KBM-7 (cell line): ENCODE measurements around the gene RARA.

Experiments used
- DNase-seq: peaks from one replicate; pipeline ENCODE4 v3.0.0-alpha.2; 2015
- in situ Hi-C: fragments of 300-500 bp; cut with MboI; formaldehyde crosslinking; loops from 2 replicates; pipeline ENCODE4 v1.14.3; 2020; ENCODE audit warnings: low sequenced_read_pairs, low pct_unique_long_range_greater_than_20kb, mixed read lengths

The RARA gene

GRCh38 chr17:40325156-40326013, 16.4 kb downstream of the RARA start:
- DNase-seq = no peak
- in situ Hi-C loops = no loop called here

DNA sequence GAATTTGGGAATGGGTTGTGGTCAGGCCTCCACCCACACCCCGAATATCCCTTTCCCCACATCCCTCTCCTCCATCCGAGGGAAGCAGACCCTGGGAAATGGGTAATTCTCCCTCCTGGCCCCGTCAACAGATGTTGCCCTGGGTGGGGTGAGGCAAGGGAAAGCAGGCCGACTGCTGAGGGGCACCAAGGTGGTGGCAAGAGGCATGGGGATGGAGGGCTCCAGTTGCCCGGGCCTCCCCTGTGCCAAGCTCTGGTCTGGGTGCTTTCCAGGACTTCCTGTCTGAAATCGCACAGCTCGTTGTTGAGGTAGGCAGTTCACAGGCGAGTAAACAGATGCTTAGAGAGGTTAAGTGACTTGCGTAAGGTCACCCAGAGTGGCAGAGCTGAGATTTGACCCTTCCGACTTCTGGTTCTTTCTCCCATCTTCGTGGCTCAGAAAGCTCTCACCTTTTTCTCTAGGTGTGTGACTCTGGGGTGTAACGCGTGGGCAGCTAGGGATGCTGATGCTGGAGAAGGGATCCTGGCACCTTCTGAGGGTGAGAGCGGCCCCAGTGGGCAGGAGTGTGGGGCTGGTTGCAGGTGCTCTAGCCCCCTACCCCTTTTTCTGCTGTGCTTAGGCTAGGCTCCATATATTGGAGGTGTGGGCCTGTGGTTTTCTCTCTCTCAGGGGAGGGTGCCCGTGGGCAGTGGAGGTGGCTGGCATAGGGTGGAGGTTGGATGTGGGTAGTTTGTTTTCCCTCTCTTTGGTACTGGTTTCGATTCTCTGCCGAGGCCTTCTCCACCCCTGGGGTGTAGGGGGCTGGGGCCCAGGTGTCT, 17.2 kb downstream of the RARA start:
- in situ Hi-C loops = no loop called here
- no peak for DNase-seq

DNA sequence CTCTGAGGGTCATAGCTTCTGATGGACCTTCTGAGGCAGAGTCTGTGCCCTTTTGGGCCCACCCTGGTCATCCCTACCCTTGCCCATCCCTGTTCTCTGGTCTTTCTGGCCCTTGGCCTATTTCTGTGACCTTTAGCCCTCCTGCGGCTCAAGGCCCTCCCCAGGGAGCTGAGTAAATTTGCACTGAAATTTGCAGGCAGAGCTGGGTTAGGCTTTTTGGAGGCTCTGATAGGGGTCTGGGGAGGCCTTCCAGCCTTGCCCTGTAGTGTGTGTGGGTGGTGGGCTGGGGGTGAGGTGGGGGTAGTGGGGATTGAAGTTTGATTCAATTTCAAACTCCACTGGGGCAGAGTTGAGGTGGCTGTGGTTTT, 17.8 kb downstream of the RARA start:
- no peak for DNase-seq
- in situ Hi-C loops = no loop called here

GRCh38 chr17:40327244-40327729, 18.3 kb downstream of the RARA start:
- in situ Hi-C loops = no loop called here
- DNase-seq = no peak

DNA sequence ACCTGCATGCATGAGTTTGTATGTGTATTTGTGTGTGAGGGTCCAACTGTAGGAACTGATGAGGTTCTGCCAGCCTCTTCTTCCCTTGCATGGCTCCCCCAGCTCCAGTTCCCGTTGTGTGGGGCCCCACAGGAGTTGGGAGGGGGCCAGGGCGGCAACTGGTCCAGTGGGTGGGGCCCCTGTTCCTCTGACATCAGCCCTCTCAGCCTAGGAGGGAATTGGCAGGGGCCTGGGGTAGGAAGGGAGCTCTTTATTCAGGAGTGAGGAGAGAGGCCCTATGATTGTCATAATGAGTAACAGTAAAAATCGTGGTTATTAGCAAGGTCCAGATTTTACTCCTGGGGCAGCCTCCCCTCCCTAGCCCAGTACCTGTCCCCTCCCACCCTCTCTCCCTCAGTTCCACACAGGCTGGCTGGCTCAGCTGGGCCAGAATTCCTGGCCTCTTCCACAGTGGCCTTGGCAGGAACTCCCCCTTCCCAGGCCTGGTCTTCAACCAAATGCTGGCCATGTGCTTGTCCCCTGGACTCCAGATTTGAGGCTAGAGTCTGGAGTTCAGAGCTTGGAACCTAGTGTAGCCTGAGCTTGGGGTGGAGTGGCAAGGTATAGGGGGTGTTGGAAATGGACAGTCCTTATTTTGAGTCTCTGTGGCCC, 18.9 kb downstream of the RARA start:
- DNase-seq = no peak
- in situ Hi-C loops = no loop called here

DNA sequence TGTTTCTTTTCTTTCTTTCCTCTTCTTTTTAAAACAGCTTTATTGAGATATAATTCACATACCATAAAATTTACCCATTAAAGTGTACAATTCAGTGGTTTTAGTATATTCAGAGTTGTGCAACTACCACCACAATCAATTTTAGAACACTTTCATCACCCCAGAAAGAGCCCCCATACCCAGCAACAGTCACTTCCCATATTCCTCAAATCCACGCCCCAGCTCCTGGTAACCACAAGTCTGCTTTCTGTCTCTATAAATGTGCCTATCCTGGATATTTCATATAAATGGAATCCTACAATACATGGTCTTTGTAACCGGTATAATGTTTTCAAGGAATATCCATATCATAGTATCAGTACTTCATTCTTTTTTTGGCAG, 19.4 kb downstream of the RARA start:
- in situ Hi-C loops = no loop called here
- DNase-seq = no peak

GRCh38 chr17:40329839-40330794, 21.1 kb downstream of the RARA start:
- in situ Hi-C loops = no loop called here
- peak; percentile 85 for DNase-seq

DNA sequence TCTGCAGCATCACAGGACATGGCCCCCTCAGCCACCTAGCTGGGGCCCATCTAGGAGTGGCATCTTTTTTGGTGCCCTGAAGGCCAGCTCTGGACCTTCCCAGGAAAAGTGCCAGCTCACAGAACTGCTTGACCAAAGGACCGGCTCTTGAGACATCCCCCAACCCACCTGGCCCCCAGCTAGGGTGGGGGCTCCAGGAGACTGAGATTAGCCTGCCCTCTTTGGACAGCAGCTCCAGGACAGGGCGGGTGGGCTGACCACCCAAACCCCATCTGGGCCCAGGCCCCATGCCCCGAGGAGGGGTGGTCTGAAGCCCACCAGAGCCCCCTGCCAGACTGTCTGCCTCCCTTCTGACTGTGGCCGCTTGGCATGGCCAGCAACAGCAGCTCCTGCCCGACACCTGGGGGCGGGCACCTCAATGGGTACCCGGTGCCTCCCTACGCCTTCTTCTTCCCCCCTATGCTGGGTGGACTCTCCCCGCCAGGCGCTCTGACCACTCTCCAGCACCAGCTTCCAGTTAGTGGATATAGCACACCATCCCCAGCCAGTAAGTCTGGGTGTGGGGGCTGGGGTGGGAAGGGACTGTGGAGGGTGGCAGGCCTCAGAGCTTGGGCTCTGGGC, 22.0 kb downstream of the RARA start:
- DNase-seq = no peak
- in situ Hi-C loops = no loop called here

GRCh38 chr17:40331743-40332641, 23.0 kb downstream of the RARA start:
- no peak for DNase-seq
- in situ Hi-C loops = no loop called here

DNA sequence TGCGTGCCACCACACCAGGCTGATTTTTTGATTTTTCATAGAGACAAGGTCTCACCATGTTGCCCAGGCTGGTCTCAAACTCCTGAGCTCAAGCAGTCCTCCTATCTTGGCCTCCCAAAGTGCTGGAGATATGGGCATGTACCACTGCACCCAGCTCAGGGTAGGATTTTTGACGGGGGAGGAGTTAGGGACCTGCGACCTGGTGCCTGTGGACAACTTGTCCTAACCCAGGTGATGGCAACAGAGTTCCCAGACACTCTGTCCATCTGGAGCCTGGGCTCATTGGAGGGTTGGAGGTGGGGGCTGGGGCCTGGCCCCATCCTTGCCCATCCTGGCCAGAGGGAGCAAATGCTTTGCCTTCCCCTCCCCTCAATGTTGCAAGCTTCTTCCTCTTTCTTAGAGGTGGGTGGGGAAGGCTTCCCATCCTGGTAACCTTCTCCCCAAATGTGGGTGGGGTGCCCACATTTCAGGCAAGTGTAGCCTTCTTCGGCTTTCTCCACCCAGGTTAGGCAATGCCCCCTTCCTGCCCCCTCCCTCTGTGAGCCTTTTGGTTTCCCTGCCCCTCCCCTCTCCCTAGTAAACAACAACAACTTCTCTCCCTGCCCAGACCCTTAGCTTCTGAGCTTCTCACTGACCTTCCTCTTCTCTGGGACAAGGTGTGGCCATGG, 24.9 kb downstream of the RARA start:
- no peak for DNase-seq
- in situ Hi-C loops = no loop called here

DNA sequence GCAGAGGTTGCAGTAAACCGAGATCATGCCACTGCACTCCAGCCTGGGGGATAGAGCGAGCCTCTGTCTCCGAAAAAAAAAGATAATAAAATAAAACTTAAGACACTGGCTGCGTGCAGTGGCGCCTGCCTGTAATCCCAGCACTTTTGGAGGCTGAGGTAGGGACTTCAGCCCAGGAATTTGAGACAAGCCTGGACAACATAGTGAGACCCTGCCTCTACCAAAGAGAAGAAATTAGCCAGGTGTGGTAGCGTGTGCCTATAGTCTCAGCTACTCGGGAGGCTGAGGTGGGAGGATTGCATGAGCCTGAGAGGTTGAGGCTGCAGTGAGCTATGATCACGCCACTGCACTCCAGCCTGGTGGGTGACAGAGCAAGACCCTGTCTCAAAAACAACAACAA, 26.6 kb downstream of the RARA start:
- DNase-seq = no peak
- in situ Hi-C loops = no loop called here

DNA sequence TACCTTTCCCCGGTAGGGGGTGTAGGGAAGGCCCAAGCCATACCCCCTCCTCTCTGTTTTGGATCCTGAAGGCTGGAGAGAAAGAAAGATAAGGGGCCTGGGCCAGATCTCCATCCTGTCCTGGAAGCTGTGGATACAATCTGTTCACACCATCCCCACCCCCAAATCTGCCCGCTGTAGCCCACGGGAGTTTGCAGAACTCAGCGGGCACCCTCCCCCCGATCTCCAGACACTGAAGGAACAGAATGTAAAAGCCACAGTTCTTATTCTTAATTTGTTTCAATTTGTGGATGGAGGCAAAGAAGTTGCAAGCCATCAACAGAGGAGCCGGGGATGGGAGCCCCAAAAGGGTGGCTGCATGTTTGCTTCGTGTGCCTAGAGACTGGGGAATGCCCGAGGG, 28.4 kb downstream of the RARA start:
- no peak for DNase-seq
- in situ Hi-C loops = no loop called here

GRCh38 chr17:40338058-40338457, 29.1 kb downstream of the RARA start:
- peak; percentile 54 for DNase-seq
- in situ Hi-C loops = no loop called here

GRCh38 chr17:40338941-40339649, 30.1 kb downstream of the RARA start:
- no peak for DNase-seq
- in situ Hi-C loops = no loop called here

DNA sequence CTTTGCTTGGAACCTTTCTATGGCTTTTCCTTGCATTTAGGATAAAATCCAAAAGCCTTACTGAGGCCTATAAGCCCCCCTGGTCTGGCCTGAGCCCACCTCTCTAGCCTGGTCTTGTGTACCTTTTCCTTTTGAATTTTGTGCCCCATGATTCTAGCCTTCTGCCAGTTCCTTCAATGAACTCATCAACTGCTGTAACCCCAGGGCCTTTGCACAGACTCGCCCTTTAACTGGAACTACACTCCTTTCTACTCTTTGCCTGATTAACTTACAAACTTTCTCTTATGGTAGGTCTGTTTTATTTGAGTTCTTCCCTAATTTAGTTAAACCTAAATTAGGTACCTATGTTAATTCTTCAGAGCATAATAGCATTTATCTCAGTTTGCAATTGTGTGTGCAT, 31.3 kb downstream of the RARA start:
- no peak for DNase-seq
- in situ Hi-C loops = no loop called here
